Liver (tissue), 9 donors: ENCODE results near the gene FXYD7. TPM values are rescaled to one million over a fixed set of nuclear protein-coding genes. Genes with fewer than 3 reads are reported as not detected.

Experiments
- DNase-seq: peaks from one replicate; pipeline ENCODE4 v3.0.0-alpha.2; 2017; ENCODE audit warnings: low spot score
- H3K27ac ChIP-seq, 2 donors: one replicate each; pipeline ENCODE4 v1.7.0; 2013; ENCODE audit warnings: inconsistent platforms in 2 of 2, low read length in 2 of 2, control low read depth in 1 of 2, low read depth in 1 of 2, mild to moderate bottlenecking in 1 of 2
- H3K27me3 ChIP-seq, 4 donors: one replicate each; pipeline versions ENCODE4 v1.6.1 to v1.7.0; 2013; ENCODE audit warnings: low read length in 3 of 4, inconsistent platforms in 1 of 4, mild to moderate bottlenecking in 1 of 4, moderate library complexity in 1 of 4; ENCODE audit not compliant: control insufficient read depth in 4 of 4, insufficient read depth in 4 of 4
- H3K36me3 ChIP-seq, 4 donors: one replicate each; pipeline versions ENCODE4 v1.6.1 to v1.7.0; 2013; ENCODE audit warnings: low read length in 3 of 4, mild to moderate bottlenecking in 3 of 4, low read depth in 1 of 4, moderate library complexity in 1 of 4; ENCODE audit not compliant: control insufficient read depth in 4 of 4, insufficient read depth in 3 of 4
- H3K4me1 ChIP-seq, 4 donors: one replicate each; pipeline versions ENCODE4 v1.6.1 to v1.7.0; 2013; ENCODE audit warnings: low read length in 3 of 4, mild to moderate bottlenecking in 3 of 4, moderate library complexity in 1 of 4; ENCODE audit not compliant: control insufficient read depth in 4 of 4, insufficient read depth in 4 of 4
- H3K4me3 ChIP-seq, 3 donors: one replicate each; pipeline versions ENCODE4 v1.6.1 to v1.7.0; 2013; ENCODE audit warnings: low read length in 3 of 3, control low read depth in 1 of 3, low read depth in 1 of 3, mild to moderate bottlenecking in 1 of 3
- H3K9ac ChIP-seq, 2 donors: one replicate each; pipeline ENCODE4 v1.7.0; 2013; ENCODE audit warnings: low read length in 2 of 2, mild to moderate bottlenecking in 2 of 2, moderate library complexity in 2 of 2, control low read depth in 1 of 2, low read depth in 1 of 2
- H3K9me3 ChIP-seq, 4 donors: one replicate each; pipeline versions ENCODE4 v1.6.1 to v1.7.0; 2013; ENCODE audit warnings: low read length in 3 of 4; ENCODE audit not compliant: control insufficient read depth in 4 of 4
- CTCF ChIP-seq: fragments of 150-350 bp; IDR thresholded peaks from 2 replicates; pipeline ENCODE4 v1.5.1; 2017; ENCODE audit warnings: improper control_type of control experiment, low read depth, low read length; ENCODE audit not compliant: missing input control
- EGR1 ChIP-seq, 2 donors: IDR thresholded peaks; 2 replicates each; pipeline ENCODE4 v1.6.1; 2016 to 2018; ENCODE audit warnings: antibody characterized with exemption in 2 of 2, low read depth in 2 of 2
- FOXA1 ChIP-seq: IDR thresholded peaks from 2 replicates; pipeline ENCODE4 v1.6.1; 2016; ENCODE audit warnings: antibody characterized with exemption
- FOXA2 ChIP-seq: IDR thresholded peaks from 2 replicates; pipeline ENCODE4 v1.6.1; 2016; ENCODE audit warnings: antibody characterized with exemption
- GABPA ChIP-seq, 2 donors: IDR thresholded peaks in 1 of 2; conservative IDR thresholded peaks in 1 of 2; 2 replicates each; pipeline ENCODE4 v1.6.1; 2016; ENCODE audit warnings: antibody characterized with exemption in 2 of 2, mild to moderate bottlenecking in 1 of 2, moderate library complexity in 1 of 2
- HNF4A ChIP-seq, 2 donors: conservative IDR thresholded peaks; 2 replicates each; pipeline ENCODE4 v1.6.1; 2016; ENCODE audit warnings: antibody characterized with exemption in 2 of 2, mild to moderate bottlenecking in 2 of 2
- HNF4G ChIP-seq: IDR thresholded peaks from 2 replicates; pipeline ENCODE4 v1.6.1; 2016; ENCODE audit warnings: antibody characterized with exemption
- MAX ChIP-seq: IDR thresholded peaks from 2 replicates; pipeline ENCODE4 v1.6.1; 2016; ENCODE audit warnings: antibody characterized with exemption
- NR2F2 ChIP-seq: IDR thresholded peaks from 2 replicates; pipeline ENCODE4 v1.6.1; 2016; ENCODE audit warnings: antibody characterized with exemption
- RAD21 ChIP-seq, 2 donors: IDR thresholded peaks; 2 replicates each; pipeline ENCODE4 v1.6.1; 2016; ENCODE audit warnings: antibody characterized with exemption in 2 of 2, mild to moderate bottlenecking in 2 of 2
- RXRA ChIP-seq, 2 donors: IDR thresholded peaks; 2 replicates each; pipeline ENCODE4 v1.6.1; 2017 to 2018; ENCODE audit warnings: antibody characterized with exemption in 2 of 2, mild to moderate bottlenecking in 1 of 2
- SP1 ChIP-seq: IDR thresholded peaks from 2 replicates; pipeline ENCODE4 v1.6.1; 2018; ENCODE audit warnings: antibody characterized with exemption, mild to moderate bottlenecking
- TAF1 ChIP-seq: conservative IDR thresholded peaks from 2 replicates; pipeline ENCODE4 v1.6.1; 2016; ENCODE audit warnings: antibody characterized with exemption, mild to moderate bottlenecking
- YY1 ChIP-seq: IDR thresholded peaks from 2 replicates; pipeline ENCODE4 v1.6.1; 2016; ENCODE audit warnings: antibody characterized with exemption, mild to moderate bottlenecking
- ZBTB33 ChIP-seq: IDR thresholded peaks from 2 replicates; pipeline ENCODE4 v1.6.1; 2016; ENCODE audit warnings: antibody characterized with exemption
- WGBS: extraction: QIAGEN DNeasy Blood & Tissue Kit; methylation state at CpG from one replicate; pipeline ENCODE4 v1.1.7; 2013; 5-methylcytosine and 5-hydroxymethylcytosine counted together
- polyA plus RNA-seq, 2 donors: library from polyadenylated mRNA; stranded (reverse) in 1 of 2; unstranded in 1 of 2; fragments of 200-250 nt in 1 of 2; fragments of >200 nt in 1 of 2; fragmentation: Nextera tagmentation in 1 of 2; extraction: Ambion mirVana in 1 of 2; gene quantifications; one replicate each; pipeline versions ENCODE4 v1.2.1 to v1.2.3, GENCODE V29; 2013 to 2015
- total RNA-seq, 2 donors: library from RNA; depleted of rRNA; stranded (reverse); fragments of >200 nt; gene quantifications; one replicate each; pipeline ENCODE4 v1.2.3, GENCODE V29; 2014
- donor health status: healthy.
- donor health status: healthy.
- donor health status: healthy.
- donor health status: healthy.
- donor health status: healthy.

Gene FXYD7
- total and polyA plus RNA-seq, 4 donors: 0.08 to 0.09 TPM; not detected in 2

- TF ChIP-seq ZBTB33 (no peak), TAF1 (no peak)
Measured at GRCh38 chr19:35160629-35161433, 17.8 kb downstream of the FXYD7 start (continued).

- Histone ChIP-seq H3K9ac (no peak overlapping the region), H3K4me3 (no peak overlapping the region), H3K36me3 (peaks cover 0 to 8% (median 5%) of the 10 kb centered on the region in 4 donors), H3K27ac (no peak overlapping the region), H3K9me3 (peaks cover 0 to 6% (median 2%) of the 10 kb centered on the region in 4 donors), H3K4me1 (peaks cover 0 to 4% (median 2%) of the 10 kb centered on the region in 4 donors), H3K27me3 (no peaks in the 10 kb centered on the region)
- no peak for DNase-seq
- TF ChIP-seq YY1: no peak
- TF ChIP-seq EGR1 (IDR thresholded peaks at IDR 0.05; ENCODE audit: low read depth in 2 of 2): no peak
- TF ChIP-seq ZBTB33: no peak
- no peak for TF ChIP-seq CTCF
- TF ChIP-seq TAF1: no peak
- no peak for TF ChIP-seq SP1
- TF ChIP-seq NR2F2: no peak
- TF ChIP-seq HNF4G: no peak
- WGBS: 97% methylated on average over 2 of the region's 2 CpGs
Measured at GRCh38 chr19:35161434-35161743, 18.3 kb downstream of the FXYD7 start.

GRCh38 chr19:35162471-35163326, 19.6 kb downstream of the FXYD7 start:
- Histone ChIP-seq H3K4me1 (peaks cover 0 to 4% (median 2%) of the 10 kb centered on the region in 4 donors), H3K9ac (no peak overlapping the region), H3K4me3 (no peak overlapping the region), H3K27me3 (no peaks in the 10 kb centered on the region), H3K36me3 (peaks cover 0 to 8% (median 5%) of the 10 kb centered on the region in 4 donors), H3K27ac (no peak overlapping the region), H3K9me3 (peaks cover 0 to 6% (median 2%) of the 10 kb centered on the region in 4 donors)
- DNase-seq: no peak
- 94% methylated on average over 6 of the region's 6 CpGs for WGBS
- TF ChIP-seq RXRA (IDR thresholded peaks at IDR 0.05) (no peak), GABPA (IDR thresholded peaks at IDR 0.05 in 1 of 2, conservative IDR thresholded peaks at IDR 0.05 in 1 of 2) (no peak), FOXA2 (no peak), MAX (no peak), ZBTB33 (no peak), TAF1 (no peak), NR2F2 (no peak), RAD21 (IDR thresholded peaks at IDR 0.05) (no peak), FOXA1 (no peak), HNF4G (no peak), HNF4A (conservative IDR thresholded peaks at IDR 0.05) (no peak), EGR1 (IDR thresholded peaks at IDR 0.05; ENCODE audit: low read depth in 2 of 2) (no peak)
